ENCODE data around the gene PPFIBP2.

DNA sequence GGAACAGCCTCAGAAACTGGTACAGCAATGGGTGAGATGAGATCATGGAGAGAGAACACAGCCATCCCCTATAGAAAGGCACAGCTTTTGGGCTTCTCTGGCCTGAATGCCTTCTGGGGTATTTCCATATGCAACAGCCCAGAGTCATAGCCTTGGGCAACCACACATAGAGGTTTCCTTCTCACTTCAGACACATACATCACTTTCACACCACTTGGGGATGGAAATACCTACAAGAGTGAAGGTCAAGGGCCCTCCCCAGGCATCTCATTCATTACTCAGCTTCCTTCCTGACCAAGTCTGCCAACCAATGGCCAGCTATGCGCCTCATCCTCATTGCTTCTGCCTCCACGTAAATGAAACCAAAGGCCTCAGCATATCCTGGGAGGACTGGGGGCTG, 46.1 kb upstream of the PPFIBP2 start:
- TF ChIP-seq, protein P1, sequence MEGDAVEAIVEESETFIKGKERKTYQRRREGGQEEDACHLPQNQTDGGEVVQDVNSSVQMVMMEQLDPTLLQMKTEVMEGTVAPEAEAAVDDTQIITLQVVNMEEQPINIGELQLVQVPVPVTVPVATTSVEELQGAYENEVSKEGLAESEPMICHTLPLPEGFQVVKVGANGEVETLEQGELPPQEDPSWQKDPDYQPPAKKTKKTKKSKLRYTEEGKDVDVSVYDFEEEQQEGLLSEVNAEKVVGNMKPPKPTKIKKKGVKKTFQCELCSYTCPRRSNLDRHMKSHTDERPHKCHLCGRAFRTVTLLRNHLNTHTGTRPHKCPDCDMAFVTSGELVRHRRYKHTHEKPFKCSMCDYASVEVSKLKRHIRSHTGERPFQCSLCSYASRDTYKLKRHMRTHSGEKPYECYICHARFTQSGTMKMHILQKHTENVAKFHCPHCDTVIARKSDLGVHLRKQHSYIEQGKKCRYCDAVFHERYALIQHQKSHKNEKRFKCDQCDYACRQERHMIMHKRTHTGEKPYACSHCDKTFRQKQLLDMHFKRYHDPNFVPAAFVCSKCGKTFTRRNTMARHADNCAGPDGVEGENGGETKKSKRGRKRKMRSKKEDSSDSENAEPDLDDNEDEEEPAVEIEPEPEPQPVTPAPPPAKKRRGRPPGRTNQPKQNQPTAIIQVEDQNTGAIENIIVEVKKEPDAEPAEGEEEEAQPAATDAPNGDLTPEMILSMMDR (conservative IDR thresholded peaks at IDR 0.05; ENCODE audit: low read depth, low read length): no peak
- no peak for TF ChIP-seq EZH2 (IDR thresholded peaks at IDR 0.05; ENCODE audit: borderline replicate concordance, low read depth, low read length, poor library complexity, severe bottlenecking)
